ENCODE measurements around the gene PITX3. TPM values are rescaled to one million over a fixed set of nuclear protein-coding genes. Genes with fewer than 3 reads are reported as not detected.

PITX3 gene
- total and polyA plus RNA-seq, 10 of the 15 experiments (the other 5 are each of a cell fraction or from before 2014, with no cell fraction given) = not detected

- no peaks in the 10 kb centered on the region for H3K27me3 ChIP-seq (replicated peaks in 1 of 2; ENCODE audit: control insufficient read depth in 2 of 2, insufficient read depth in 2 of 2, low read length in 1 of 2)
- ChIA-PET POLR2A (interaction anchor here (0.5 to 0.8 kb wide), 3 partner anchors 12 to 748 kb away, joined by 3 to 7 read pairs (median 5); no protein-coding TSS in a partner anchor), RAD21 (ENCODE audit: unreplicated experiment) (interaction anchor here (1.1 kb wide), 1 partner anchor 90 kb away, joined by 3 read pairs; no protein-coding TSS in a partner anchor), CTCF (interaction anchor here (0.6 to 1.2 kb wide), 2 partner anchors 90 to 214 kb away, joined by 3 read pairs; no protein-coding TSS in a partner anchor), SMC1A (ENCODE audit: uncharacterized antibody, unreplicated experiment) (interaction anchor here (0.9 kb wide), 1 partner anchor 17 kb away, joined by 3 read pairs; no protein-coding TSS in a partner anchor)
- peaks cover 7 to 24% of the 10 kb centered on the region in 2 experiments for H3K36me3 ChIP-seq (ENCODE audit: control insufficient read depth in 2 of 2, insufficient read depth in 2 of 2, low read length in 1 of 2)
- no peaks in the 10 kb centered on the region for H3K4me1 ChIP-seq (ENCODE audit: control insufficient read depth, insufficient read depth, low read length)
- no peak overlapping the region for H3K9ac ChIP-seq (ENCODE audit: control insufficient read depth, insufficient read depth, low read length)
- FAIRE-seq (no peak), ATAC-seq (no peak), DNase-seq (ENCODE audit: low read depth, low spot score) (no peak)
- no peak overlapping the region for H3K27ac ChIP-seq (ENCODE audit: control insufficient read depth, insufficient read depth)
- H3K4me3 ChIP-seq = no peak overlapping the region
- no peak overlapping the region for H3K4me2 ChIP-seq (ENCODE audit: control insufficient read depth, insufficient read depth)
- no TSS peak for BruUV-seq (replicated peaks)
- H3K9me3 ChIP-seq (replicated peaks; ENCODE audit: control insufficient read depth, insufficient read depth, low read length) = no peaks in the 10 kb centered on the region
- peaks cover 4% of the 10 kb centered on the region; the same call in 1 of the 2 replicates for H4K20me1 ChIP-seq (ENCODE audit: control insufficient read depth, insufficient read depth)
- in situ Hi-C loops (cut with MboI) = no loop called here
- H2AFZ ChIP-seq (ENCODE audit: control insufficient read depth, low read depth, low read length) = no peak overlapping the region
- peaks cover 10% of the 10 kb centered on the region for H3K79me2 ChIP-seq (ENCODE audit: control insufficient read depth, insufficient read depth, low read length)
- WGBS (ENCODE audit: insufficient coverage, insufficient replicate concordance, low lambda C conversion rate, missing lambda C conversion rate) = 91% methylated on average over 6 of the region's 6 CpGs
- intact Hi-C loops (cut with micrococcal nuclease; ENCODE audit: unreplicated experiment) = no loop called here
- TF ChIP-seq SUZ12 (IDR thresholded peaks at IDR 0.05; ENCODE audit: unreplicated experiment) = no peak
- no peak for TF ChIP-seq MLLT1 (IDR thresholded peaks at IDR 0.05)
- no peak for TF ChIP-seq NFIC (IDR thresholded peaks at IDR 0.05; ENCODE audit: low read depth, low read length)
- TF ChIP-seq NKRF (conservative IDR thresholded peaks at IDR 0.05) = no peak
- no peak for TF ChIP-seq POLR2A (IDR thresholded peaks at IDR 0.05; ENCODE audit: low read depth, low read length)
- TF ChIP-seq BMI1 (IDR thresholded peaks at IDR 0.05; ENCODE audit: borderline replicate concordance) = no peak
Measured at GRCh38 chr10:102261842-102262241, 20.5 kb upstream of the PITX3 start.

Measured in GM12878 (cell line).